DOHH2 (cell line): Measurements from ENCODE around the gene GMPR.

Experiments used
- H3F3A ChIP-seq: fragments of 200-600 bp; sonication (generic), shearing (Covaris generic); 2 replicates; pipeline ENCODE4 v1.6.0; 2016; ENCODE audit warnings: antibody characterized with exemption, mild to moderate bottlenecking; ENCODE audit not compliant: control insufficient read depth, insufficient read depth
- H3K27ac ChIP-seq: fragments of 200-600 bp; sonication (generic); 2 replicates; pipeline ENCODE4 v1.5.1; 2014; ENCODE audit warnings: low read depth, mild to moderate bottlenecking, low read length, moderate library complexity
- H3K27me3 ChIP-seq: fragments of 200-600 bp; sonication (generic); 2 replicates; pipeline ENCODE4 v1.6.1; 2014; ENCODE audit warnings: mild to moderate bottlenecking, low read length, mixed read lengths; ENCODE audit not compliant: control insufficient read depth
- H3K36me3 ChIP-seq: fragments of 200-600 bp; sonication (generic); 2 replicates; pipeline ENCODE4 v1.6.1; 2014; ENCODE audit warnings: mild to moderate bottlenecking, low read length, moderate library complexity, mixed read lengths; ENCODE audit not compliant: control insufficient read depth
- H3K4me1 ChIP-seq: fragments of 200-600 bp; sonication (generic); 2 replicates; pipeline ENCODE4 v1.6.1; 2014; ENCODE audit warnings: mild to moderate bottlenecking, low read length, mixed read lengths; ENCODE audit not compliant: control insufficient read depth
- H3K4me2 ChIP-seq: fragments of 200-600 bp; sonication (generic); 2 replicates; pipeline ENCODE4 v1.6.0; 2014; ENCODE audit warnings: mild to moderate bottlenecking, low read length, moderate library complexity
- H3K4me3 ChIP-seq: fragments of 200-600 bp; sonication (generic); 2 replicates; pipeline ENCODE4 v1.5.1; 2014; ENCODE audit warnings: mild to moderate bottlenecking, low read length, mixed read lengths
- H3K79me2 ChIP-seq: fragments of 200-600 bp; sonication (generic); 2 replicates; pipeline ENCODE4 v1.6.1; 2014; ENCODE audit warnings: mild to moderate bottlenecking, low read length, mixed read lengths; ENCODE audit not compliant: control insufficient read depth
- H3K9me2 ChIP-seq: fragments of 200-600 bp; sonication (generic); replicated peaks from 2 replicates; pipeline ENCODE4 v1.6.1; 2014; ENCODE audit warnings: mild to moderate bottlenecking, low read length, mixed read lengths; ENCODE audit not compliant: control insufficient read depth
- H3K9me3 ChIP-seq: fragments of 200-600 bp; sonication (generic); 2 replicates; pipeline ENCODE4 v1.6.1; 2014; ENCODE audit warnings: antibody characterized with exemption, low read length, mixed read lengths; ENCODE audit not compliant: control insufficient read depth, insufficient read depth
- H4K20me1 ChIP-seq: fragments of 200-600 bp; sonication (generic); 2 replicates; pipeline ENCODE4 v1.6.0; 2014; ENCODE audit warnings: low read depth, mild to moderate bottlenecking, antibody characterized with exemption, low read length, moderate library complexity; ENCODE audit not compliant: control insufficient read depth, insufficient read depth
- EZH2phosphoT487 ChIP-seq: fragments of 200-600 bp; sonication (generic); IDR thresholded peaks from 2 replicates; pipeline ENCODE4 v1.6.1; 2017; ENCODE audit warnings: borderline replicate concordance, mild to moderate bottlenecking, antibody characterized with exemption, low read length, moderate library complexity, mixed read lengths
- TF ChIP-seq, protein P1 (sequence below): fragments of 200-600 bp; sonication (generic); IDR thresholded peaks from one replicate; pipeline ENCODE4 v1.5.1; 2014; ENCODE audit warnings: antibody characterized with exemption, mild to moderate bottlenecking, low read depth, low read length; ENCODE audit not compliant: poor library complexity, severe bottlenecking

The GMPR gene

DNA sequence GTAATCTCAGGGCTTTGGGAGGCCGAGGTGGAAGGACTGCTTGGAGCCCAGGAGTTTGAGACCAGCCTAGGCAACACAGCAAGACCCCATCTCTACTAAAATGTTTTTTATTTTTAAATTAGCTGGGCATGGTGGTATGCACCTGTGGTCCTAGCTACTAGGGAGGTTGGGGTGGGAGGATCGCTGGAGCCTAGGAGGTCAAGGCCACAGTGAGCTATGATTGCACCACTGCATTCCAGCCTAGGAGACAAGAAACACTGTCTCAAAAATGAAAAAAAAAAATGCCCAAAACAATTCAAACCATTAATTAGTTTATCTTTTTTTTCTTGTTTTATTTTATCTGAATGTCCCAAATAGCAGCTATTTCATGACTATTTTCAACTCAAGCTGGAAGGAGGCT lies 85.8 kb downstream of the GMPR start:
- Histone ChIP-seq H3K27me3 (no peaks in the 10 kb centered on the region), H3K79me2 (no peaks in the 10 kb centered on the region), H3K27ac (no peak overlapping the region), H3F3A (no peaks in the 10 kb centered on the region), H3K9me3 (no peaks in the 10 kb centered on the region), H3K4me3 (no peak overlapping the region), H3K4me2 (no peak overlapping the region), H3K36me3 (no peaks in the 10 kb centered on the region), H3K4me1 (peaks cover 30% of the 10 kb centered on the region), H3K9me2 (no peaks in the 10 kb centered on the region), H4K20me1 (no peaks in the 10 kb centered on the region)
- TF ChIP-seq EZH2phosphoT487 = no peak
- TF ChIP-seq, protein P1, sequence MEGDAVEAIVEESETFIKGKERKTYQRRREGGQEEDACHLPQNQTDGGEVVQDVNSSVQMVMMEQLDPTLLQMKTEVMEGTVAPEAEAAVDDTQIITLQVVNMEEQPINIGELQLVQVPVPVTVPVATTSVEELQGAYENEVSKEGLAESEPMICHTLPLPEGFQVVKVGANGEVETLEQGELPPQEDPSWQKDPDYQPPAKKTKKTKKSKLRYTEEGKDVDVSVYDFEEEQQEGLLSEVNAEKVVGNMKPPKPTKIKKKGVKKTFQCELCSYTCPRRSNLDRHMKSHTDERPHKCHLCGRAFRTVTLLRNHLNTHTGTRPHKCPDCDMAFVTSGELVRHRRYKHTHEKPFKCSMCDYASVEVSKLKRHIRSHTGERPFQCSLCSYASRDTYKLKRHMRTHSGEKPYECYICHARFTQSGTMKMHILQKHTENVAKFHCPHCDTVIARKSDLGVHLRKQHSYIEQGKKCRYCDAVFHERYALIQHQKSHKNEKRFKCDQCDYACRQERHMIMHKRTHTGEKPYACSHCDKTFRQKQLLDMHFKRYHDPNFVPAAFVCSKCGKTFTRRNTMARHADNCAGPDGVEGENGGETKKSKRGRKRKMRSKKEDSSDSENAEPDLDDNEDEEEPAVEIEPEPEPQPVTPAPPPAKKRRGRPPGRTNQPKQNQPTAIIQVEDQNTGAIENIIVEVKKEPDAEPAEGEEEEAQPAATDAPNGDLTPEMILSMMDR = no peak

DNA sequence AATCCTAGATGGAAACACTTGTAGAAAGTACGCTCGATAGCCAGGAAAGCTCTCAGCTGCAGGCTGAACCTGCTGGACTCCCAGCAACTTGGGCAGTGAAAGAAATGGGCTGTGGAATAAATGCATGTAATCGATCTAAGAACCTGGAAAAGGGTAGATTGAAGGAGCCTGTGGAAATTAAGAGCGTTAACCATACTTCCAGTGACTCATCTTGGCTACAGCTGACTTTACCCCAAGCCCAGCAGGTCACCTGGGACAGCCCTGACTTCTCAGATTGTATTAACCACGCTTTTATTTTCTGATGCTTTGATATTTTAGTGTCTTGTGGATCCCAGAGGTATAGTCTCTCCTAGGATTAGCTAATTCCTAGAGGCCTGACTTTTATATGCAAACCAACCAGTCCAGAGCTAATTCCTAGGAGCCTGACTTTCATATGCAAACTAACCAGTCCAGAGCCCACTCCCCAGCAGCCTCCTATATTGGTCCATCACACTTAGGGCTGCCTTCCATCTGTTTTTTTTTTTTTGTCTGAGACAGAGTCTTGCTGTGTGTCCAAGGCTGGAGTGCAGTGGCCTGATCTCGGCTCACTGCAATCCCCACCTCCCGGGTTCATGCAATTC lies 86.3 kb downstream of the GMPR start:
- H3K4me3 ChIP-seq = no peak overlapping the region
- no peaks in the 10 kb centered on the region for H3K27me3 ChIP-seq
- TF ChIP-seq EZH2phosphoT487 = no peak
- TF ChIP-seq, protein P1 = no peak
- H3K4me2 ChIP-seq = no peak overlapping the region
- H3K9me3 ChIP-seq = no peaks in the 10 kb centered on the region
- no peaks in the 10 kb centered on the region for H3K79me2 ChIP-seq
- H4K20me1 ChIP-seq = no peaks in the 10 kb centered on the region
- H3K9me2 ChIP-seq = no peaks in the 10 kb centered on the region
- H3F3A ChIP-seq = no peaks in the 10 kb centered on the region
- H3K4me1 ChIP-seq = peaks cover 25% of the 10 kb centered on the region
- no peaks in the 10 kb centered on the region for H3K36me3 ChIP-seq
- no peak overlapping the region for H3K27ac ChIP-seq

DNA sequence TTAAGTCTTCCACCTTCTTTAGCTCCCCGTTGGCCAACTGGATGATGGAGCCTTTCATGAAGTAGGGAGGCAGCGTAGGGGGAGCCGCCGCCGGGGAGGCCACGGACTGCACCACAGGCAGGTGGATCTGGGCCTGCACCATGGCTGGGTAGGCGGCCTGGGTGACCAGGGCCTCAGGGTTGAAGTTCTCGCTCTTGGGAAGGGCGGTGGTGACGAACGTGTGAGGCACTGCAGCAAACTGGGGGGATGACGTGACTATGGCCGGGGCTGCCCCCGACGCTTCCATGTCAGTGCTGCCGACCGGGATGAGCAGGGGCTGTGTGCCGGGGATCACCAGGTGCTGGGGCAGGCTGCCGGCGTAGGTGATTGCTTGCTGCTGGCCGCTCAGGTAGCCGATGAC lies 88.1 kb downstream of the GMPR start:
- no peak overlapping the region for H3K4me2 ChIP-seq
- no peak overlapping the region for H3K27ac ChIP-seq
- no peaks in the 10 kb centered on the region for H3K27me3 ChIP-seq
- no peaks in the 10 kb centered on the region for H3K9me3 ChIP-seq
- H3K4me3 ChIP-seq = no peak overlapping the region
- H3K36me3 ChIP-seq = no peaks in the 10 kb centered on the region
- no peaks in the 10 kb centered on the region for H4K20me1 ChIP-seq
- H3K9me2 ChIP-seq = no peaks in the 10 kb centered on the region
- TF ChIP-seq, protein P1 = no peak
- TF ChIP-seq EZH2phosphoT487 = no peak
- H3K79me2 ChIP-seq = no peaks in the 10 kb centered on the region
- H3F3A ChIP-seq = no peaks in the 10 kb centered on the region
- peaks cover 22% of the 10 kb centered on the region for H3K4me1 ChIP-seq
